Testis (tissue), 3 donors: ENCODE data around the gene ADRB2. TPM values are rescaled to one million over a fixed set of nuclear protein-coding genes. Genes with fewer than 3 reads are reported as not detected.

Source experiments
- DNase-seq: peaks from one replicate; pipeline ENCODE4 v3.0.0-alpha.2; 2019
- H3K27ac ChIP-seq, 2 donors: fragments of 200-600 bp; sonication (generic); one replicate each; pipeline ENCODE4 v1.5.1; 2019
- H3K27me3 ChIP-seq: fragments of 200-600 bp; sonication (generic); one replicate; pipeline ENCODE4 v1.5.1; 2019
- H3K36me3 ChIP-seq: fragments of 200-600 bp; sonication (generic); one replicate; pipeline ENCODE4 v1.5.1; 2017; ENCODE audit warnings: low read depth; ENCODE audit errors: missing control alignments
- H3K4me1 ChIP-seq: fragments of 200-600 bp; sonication (generic); one replicate; pipeline ENCODE4 v1.5.1; 2019
- H3K4me3 ChIP-seq, 2 donors: fragments of 200-600 bp; sonication (generic); one replicate each; pipeline ENCODE4 v1.5.1; 2017 to 2019
- H3K9me3 ChIP-seq: fragments of 200-600 bp; sonication (generic); one replicate; pipeline ENCODE4 v1.5.1; 2017
- POLR2A ChIP-seq: fragments of 450-650 bp; IDR thresholded peaks from one replicate; pipeline ENCODE4 v1.6.1; 2017; ENCODE audit warnings: antibody characterized with exemption, mild to moderate bottlenecking, moderate library complexity
- WGBS, 2 donors: methylation state at CpG; one replicate each; pipeline ENCODE4 v1.1.5; 2018; 5-methylcytosine and 5-hydroxymethylcytosine counted together
- intact Hi-C: fragments of 100-400 bp; cut with DNase I; formaldehyde crosslinking; loops from one replicate; pipeline ENCODE4 v1.15.1; 2023; ENCODE audit warnings: low total_unique reads
- polyA plus RNA-seq: library from polyadenylated mRNA; stranded (reverse); fragments of 350-450 nt; fragmentation: Illumina TruSeq; extraction: RNeasy Lipid Tissue Mini Kit (QIAGEN cat#74804); gene quantifications from one replicate; pipeline ENCODE4 v1.2.3, GENCODE V29; 2014; ENCODE audit warnings: low read depth, low replicate concordance; ENCODE audit not compliant: insufficient read depth
- total RNA-seq, 2 donors: library from RNA; depleted of rRNA; stranded (reverse); fragments of >200 nt; gene quantifications; one replicate each; pipeline ENCODE4 v1.2.3, GENCODE V29; 2016
- TF ChIP-seq, protein P1 (sequence below), 3 experiments: fragments of 450-650 bp in 2 of 3; fragments of 200-600 bp in 1 of 3; sonication (generic) in 1 of 3; IDR thresholded peaks; one replicate each; pipeline ENCODE4 v1.5.1; 2016 to 2019; ENCODE audit warnings: antibody characterized with exemption in 3 of 3, mild to moderate bottlenecking in 2 of 3, moderate library complexity in 1 of 3

Gene ADRB2
- total and polyA plus RNA-seq, 3 donors from 2014 or later: 0.76 to 0.93 (median 0.79) TPM

DNA sequence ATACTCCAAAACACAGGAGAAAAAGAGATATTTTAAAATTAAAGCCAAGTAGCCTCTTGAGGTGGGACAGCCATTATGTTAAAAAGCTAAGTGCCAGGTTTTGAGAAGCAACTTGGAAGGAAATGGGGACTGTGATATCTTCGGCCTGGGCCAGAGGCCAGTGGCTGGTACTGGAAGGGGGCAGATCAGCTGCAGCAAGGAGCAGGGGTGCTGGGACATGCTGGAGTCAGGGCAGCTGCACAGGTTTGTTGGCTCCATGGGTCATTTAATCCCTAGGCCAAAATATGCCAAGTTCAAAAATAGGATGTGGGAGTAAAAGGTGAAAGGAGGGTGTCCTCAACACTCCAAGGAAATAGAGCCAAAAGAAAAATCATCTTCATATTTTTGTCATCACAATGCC lies 30.0 kb downstream of the ADRB2 start:
- TF ChIP-seq POLR2A: no peak
- TF ChIP-seq, protein P1, sequence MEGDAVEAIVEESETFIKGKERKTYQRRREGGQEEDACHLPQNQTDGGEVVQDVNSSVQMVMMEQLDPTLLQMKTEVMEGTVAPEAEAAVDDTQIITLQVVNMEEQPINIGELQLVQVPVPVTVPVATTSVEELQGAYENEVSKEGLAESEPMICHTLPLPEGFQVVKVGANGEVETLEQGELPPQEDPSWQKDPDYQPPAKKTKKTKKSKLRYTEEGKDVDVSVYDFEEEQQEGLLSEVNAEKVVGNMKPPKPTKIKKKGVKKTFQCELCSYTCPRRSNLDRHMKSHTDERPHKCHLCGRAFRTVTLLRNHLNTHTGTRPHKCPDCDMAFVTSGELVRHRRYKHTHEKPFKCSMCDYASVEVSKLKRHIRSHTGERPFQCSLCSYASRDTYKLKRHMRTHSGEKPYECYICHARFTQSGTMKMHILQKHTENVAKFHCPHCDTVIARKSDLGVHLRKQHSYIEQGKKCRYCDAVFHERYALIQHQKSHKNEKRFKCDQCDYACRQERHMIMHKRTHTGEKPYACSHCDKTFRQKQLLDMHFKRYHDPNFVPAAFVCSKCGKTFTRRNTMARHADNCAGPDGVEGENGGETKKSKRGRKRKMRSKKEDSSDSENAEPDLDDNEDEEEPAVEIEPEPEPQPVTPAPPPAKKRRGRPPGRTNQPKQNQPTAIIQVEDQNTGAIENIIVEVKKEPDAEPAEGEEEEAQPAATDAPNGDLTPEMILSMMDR (IDR thresholded peaks at IDR 0.05): no peak
- no peaks in the 10 kb centered on the region for H3K36me3 ChIP-seq
- DNase-seq: no peak
- no peak overlapping the region for H3K4me3 ChIP-seq
- 70 to 100% methylated on average over 1 of the region's 1 CpG for WGBS, 2 donors
- H3K27me3 ChIP-seq: no peaks in the 10 kb centered on the region
- no peak overlapping the region for H3K27ac ChIP-seq
- no peaks in the 10 kb centered on the region for H3K9me3 ChIP-seq
- intact Hi-C loops: no loop called here
- no peaks in the 10 kb centered on the region for H3K4me1 ChIP-seq

DNA sequence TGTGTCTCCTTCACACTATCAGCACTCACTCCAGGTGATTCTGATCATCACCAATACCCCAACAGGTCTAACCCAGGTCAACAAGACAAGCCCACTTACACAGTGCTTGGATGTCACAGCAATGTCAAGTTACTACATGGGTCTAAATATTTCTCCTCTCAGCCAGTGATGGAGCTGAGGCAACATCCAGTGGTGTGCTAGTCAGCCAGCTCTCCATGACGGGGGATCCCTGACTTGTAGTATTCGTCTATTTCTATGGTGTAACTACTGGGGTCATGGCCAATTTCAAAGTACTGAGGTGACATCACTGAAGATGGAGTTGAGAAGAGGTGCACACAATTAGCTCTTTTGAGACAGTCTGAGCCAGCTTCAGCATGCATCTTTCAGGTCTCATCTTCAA lies 31.1 kb downstream of the ADRB2 start:
- no peak for TF ChIP-seq POLR2A
- TF ChIP-seq, protein P1 (IDR thresholded peaks at IDR 0.05): no peak
- Histone ChIP-seq H3K27me3 (no peaks in the 10 kb centered on the region), H3K4me1 (no peaks in the 10 kb centered on the region), H3K9me3 (no peaks in the 10 kb centered on the region), H3K27ac (no peak overlapping the region), H3K36me3 (no peaks in the 10 kb centered on the region), H3K4me3 (no peak overlapping the region)
- DNase-seq: no peak
- 92 to 93% methylated on average over 2 of the region's 2 CpGs for WGBS, 2 donors
- intact Hi-C loops: no loop called here

DNA sequence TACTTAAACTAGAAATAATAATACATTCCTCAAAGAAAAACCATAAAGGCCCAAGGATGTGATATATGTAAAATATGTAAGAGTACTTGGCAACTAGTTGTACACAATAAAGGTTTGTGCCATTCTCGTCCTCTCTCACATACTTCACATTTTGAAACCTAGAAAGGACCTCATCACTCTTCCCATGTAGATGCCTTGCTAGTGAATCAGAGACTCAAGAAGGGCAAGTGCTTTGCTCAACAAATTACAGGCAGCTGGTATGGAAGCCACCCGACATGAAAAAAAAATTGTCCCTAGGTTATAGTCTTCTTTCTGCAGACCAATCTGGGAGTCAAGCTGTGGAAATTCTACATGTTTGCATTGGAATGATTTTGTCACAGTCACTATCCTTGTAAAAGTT lies 31.7 kb downstream of the ADRB2 start:
- Histone ChIP-seq H3K27ac (no peak overlapping the region), H3K27me3 (no peaks in the 10 kb centered on the region), H3K36me3 (no peaks in the 10 kb centered on the region), H3K4me3 (no peak overlapping the region), H3K9me3 (no peaks in the 10 kb centered on the region), H3K4me1 (no peaks in the 10 kb centered on the region)
- intact Hi-C loops: no loop called here
- 94 to 96% methylated on average over 2 of the region's 2 CpGs for WGBS, 2 donors
- no peak for DNase-seq
- TF ChIP-seq POLR2A: no peak
- TF ChIP-seq, protein P1 (IDR thresholded peaks at IDR 0.05): no peak

DNA sequence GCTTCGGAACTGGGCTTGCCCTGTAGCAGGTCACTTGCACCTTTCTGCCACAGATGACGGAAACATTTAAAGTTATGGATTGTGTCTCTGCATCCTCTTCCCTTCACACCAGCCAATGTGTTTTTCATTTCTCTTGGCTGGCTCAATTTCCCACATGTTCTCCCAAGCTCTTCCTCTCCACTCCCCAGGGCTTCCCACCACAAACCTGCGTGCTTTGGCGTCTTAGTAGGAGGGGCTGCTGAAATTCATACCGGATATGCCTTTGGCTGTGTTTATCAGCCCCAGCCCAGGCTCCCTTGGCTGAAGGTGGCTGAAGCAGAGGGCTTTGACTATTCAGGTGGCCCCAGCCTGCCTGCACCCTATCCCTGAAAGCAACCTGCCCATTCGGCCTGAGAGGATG lies 32.1 kb downstream of the ADRB2 start:
- H3K27ac ChIP-seq: no peak overlapping the region
- no peaks in the 10 kb centered on the region for H3K36me3 ChIP-seq
- TF ChIP-seq, protein P1 (IDR thresholded peaks at IDR 0.05): no peak
- no peak for TF ChIP-seq POLR2A
- no peak for DNase-seq
- H3K27me3 ChIP-seq: no peaks in the 10 kb centered on the region
- H3K4me3 ChIP-seq: no peak overlapping the region
- no peaks in the 10 kb centered on the region for H3K9me3 ChIP-seq
- intact Hi-C loops: no loop called here
- H3K4me1 ChIP-seq: no peaks in the 10 kb centered on the region
- WGBS, 2 donors: 78 to 90% methylated on average over 5 to 6 of the region's 6 CpGs

DNA sequence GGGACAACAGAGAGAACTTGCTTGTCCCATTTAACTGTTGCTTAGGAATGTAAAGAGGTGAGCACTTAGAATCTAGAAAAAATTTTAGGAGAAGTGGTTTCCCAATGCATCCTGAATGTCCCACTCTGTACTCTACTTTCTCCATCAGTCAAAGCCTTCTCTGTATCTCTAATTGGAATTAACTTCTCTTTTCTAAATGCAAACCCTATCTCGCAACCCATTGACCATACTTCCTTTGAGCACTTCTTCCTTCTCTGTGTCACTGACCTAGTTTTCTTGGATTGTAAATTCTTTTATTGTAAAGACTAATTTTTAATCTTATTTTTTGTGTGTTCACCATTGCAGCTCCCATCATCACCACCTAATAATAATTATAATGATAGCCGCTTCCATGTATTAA lies 33.3 kb downstream of the ADRB2 start:
- Histone ChIP-seq H3K27me3 (no peaks in the 10 kb centered on the region), H3K27ac (no peak overlapping the region), H3K36me3 (no peaks in the 10 kb centered on the region), H3K4me1 (no peaks in the 10 kb centered on the region), H3K9me3 (no peaks in the 10 kb centered on the region), H3K4me3 (no peak overlapping the region)
- WGBS, 2 donors: 94 to 96% methylated on average over 2 of the region's 2 CpGs
- intact Hi-C loops: no loop called here
- TF ChIP-seq, protein P1 (IDR thresholded peaks at IDR 0.05): no peak
- no peak for TF ChIP-seq POLR2A
- DNase-seq: no peak
